Lung (tissue), 12 donors: ENCODE measurements around the gene JAKMIP3. TPM values are rescaled to one million over a fixed set of nuclear protein-coding genes. Genes with fewer than 3 reads are reported as not detected.

Experiments
- ATAC-seq: fragments of 200-7000 bp; cut with Tn5 transposase; one replicate; pipeline ENCODE4 v1.9.1; 2020; ENCODE audit warnings: moderate number of reproducible peaks; ENCODE audit not compliant: insufficient read depth, low FRiP score
- DNase-seq, 3 donors: peaks; one replicate each; pipeline ENCODE4 v3.0.0-alpha.2; 2013 to 2017
- H3K27ac ChIP-seq, 2 donors: one replicate each; pipeline ENCODE4 v1.5.1; 2013; ENCODE audit warnings: mild to moderate bottlenecking in 2 of 2, moderate library complexity in 2 of 2, control low read depth in 1 of 2, inconsistent platforms in 1 of 2, low read depth in 1 of 2, low read length in 1 of 2
- H3K27me3 ChIP-seq, 3 donors: one replicate each; pipeline ENCODE4 v1.5.1; 2013; ENCODE audit warnings: low read length in 2 of 3; ENCODE audit not compliant: control insufficient read depth in 3 of 3, insufficient read depth in 3 of 3
- H3K36me3 ChIP-seq, 4 donors: one replicate each; pipeline ENCODE4 v1.5.1; 2013; ENCODE audit warnings: low read length in 4 of 4, mild to moderate bottlenecking in 1 of 4, moderate library complexity in 1 of 4; ENCODE audit not compliant: control insufficient read depth in 4 of 4, insufficient read depth in 4 of 4
- H3K4me1 ChIP-seq, 5 donors: one replicate each; pipeline ENCODE4 v1.5.1; 2013; ENCODE audit warnings: low read length in 5 of 5, mild to moderate bottlenecking in 2 of 5, moderate library complexity in 1 of 5; ENCODE audit not compliant: control insufficient read depth in 5 of 5, insufficient read depth in 5 of 5
- H3K4me3 ChIP-seq: one replicate; pipeline ENCODE4 v1.5.1; 2013; ENCODE audit warnings: mild to moderate bottlenecking, control low read depth, moderate library complexity
- H3K9ac ChIP-seq, 2 donors: one replicate each; pipeline ENCODE4 v1.5.1; 2013; ENCODE audit warnings: low read length in 2 of 2, control low read depth in 1 of 2; ENCODE audit not compliant: insufficient read depth in 1 of 2
- H3K9me3 ChIP-seq, 4 donors: one replicate each; pipeline ENCODE4 v1.5.1; 2013; ENCODE audit warnings: low read length in 3 of 4, mild to moderate bottlenecking in 1 of 4, moderate library complexity in 1 of 4; ENCODE audit not compliant: control insufficient read depth in 4 of 4, insufficient read depth in 3 of 4
- CTCF ChIP-seq: IDR thresholded peaks from 2 replicates; pipeline ENCODE4 v1.5.1; 2012; ENCODE audit warnings: mild to moderate bottlenecking; ENCODE audit errors: control extremely low read depth, extremely low read depth
- WGBS, 2 donors: extraction: QIAGEN DNeasy Blood & Tissue Kit; methylation state at CpG; one replicate each; pipeline ENCODE4 v1.1.7; 2013; 5-methylcytosine and 5-hydroxymethylcytosine counted together
- polyA plus RNA-seq, 2 donors: library from polyadenylated mRNA; stranded (reverse); fragments of 200-250 nt; gene quantifications; one replicate each; pipeline ENCODE4 v1.2.1, GENCODE V29; 2013
- total RNA-seq, 2 donors: library from RNA; depleted of rRNA in 1 of 2; stranded (reverse); fragments of >200 nt in 1 of 2; gene quantifications; one replicate each; pipeline ENCODE4 v1.2.1, GENCODE V29; 2014 to 2021
- donor health status: control.
- donor health status: control.
- donor health status: Bipolar disorder and iron deficiency.
- donor health status: healthy.
- donor health status: DM: yes; HTN: yes; CAD: no.

The JAKMIP3 gene
- total and polyA plus RNA-seq, 4 donors = 0.14 to 0.34 (median 0.21) TPM

GRCh38 chr10:132069122-132069848 lies 3.5 kb downstream of the JAKMIP3 start:
- peaks cover 0 to 12% (median 4%) of the 10 kb centered on the region in 5 donors for H3K4me1 ChIP-seq
- H3K4me3 ChIP-seq = no peak overlapping the region
- H3K9ac ChIP-seq = no peak overlapping the region
- ATAC-seq (no peak), DNase-seq (no peak)
- H3K27me3 ChIP-seq = peaks cover 0 to 3% (median 0%) of the 10 kb centered on the region in 3 donors
- 85 to 92% methylated on average over 8 of the region's 8 CpGs for WGBS, 2 donors
- no peak overlapping the region for H3K27ac ChIP-seq
- peaks cover 0 to 2% (median 0%) of the 10 kb centered on the region in 4 donors for H3K9me3 ChIP-seq
- H3K36me3 ChIP-seq = no peaks in the 10 kb centered on the region
- TF ChIP-seq CTCF = no peak

GRCh38 chr10:132069849-132070182 lies 4.1 kb downstream of the JAKMIP3 start:
- TF ChIP-seq CTCF = no peak
- Histone ChIP-seq H3K9me3 (peaks cover 0 to 2% (median 0%) of the 10 kb centered on the region in 4 donors), H3K27me3 (no peaks in the 10 kb centered on the region)

DNA sequence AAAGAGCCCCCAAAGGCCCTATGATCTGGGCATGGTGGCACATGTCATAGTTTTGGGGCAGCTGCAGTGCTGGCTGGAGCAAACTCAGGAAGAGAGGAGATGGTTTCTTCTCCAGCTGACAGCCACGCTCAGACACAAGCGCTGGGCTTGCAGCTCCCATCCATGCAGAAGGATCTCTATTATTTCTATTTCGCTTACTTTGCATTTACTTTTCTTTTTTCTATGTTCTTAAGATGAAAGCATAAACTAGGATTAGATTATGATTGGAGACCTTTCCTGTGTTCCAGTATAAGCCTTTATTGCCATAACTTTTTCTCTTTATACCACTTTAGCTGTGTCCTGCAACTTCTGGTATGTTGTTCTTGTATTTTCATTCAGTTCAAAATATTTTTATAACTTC lies 5.0 kb downstream of the JAKMIP3 start:
- 78 to 90% methylated on average over 3 of the region's 3 CpGs for WGBS, 2 donors
- no peak for DNase-seq
- no peak overlapping the region for H3K27ac ChIP-seq
- no peaks in the 10 kb centered on the region for H3K27me3 ChIP-seq
- peaks cover 0 to 6% (median 4%) of the 10 kb centered on the region in 5 donors for H3K4me1 ChIP-seq
- no peak for ATAC-seq
- H3K4me3 ChIP-seq = no peak overlapping the region
- no peaks in the 10 kb centered on the region for H3K36me3 ChIP-seq
- TF ChIP-seq CTCF = no peak
- peaks cover 0 to 4% (median 0%) of the 10 kb centered on the region in 4 donors for H3K9me3 ChIP-seq
- no peak overlapping the region for H3K9ac ChIP-seq

More at GRCh38 chr10:132069849-132070182, 4.1 kb downstream of the JAKMIP3 start:
- no peak overlapping the region for H3K9ac ChIP-seq
- no peak overlapping the region for H3K4me3 ChIP-seq
- no peak overlapping the region for H3K27ac ChIP-seq
- ATAC-seq (no peak), DNase-seq (no peak)
- no peaks in the 10 kb centered on the region for H3K36me3 ChIP-seq
- 82 to 89% methylated on average over 7 of the region's 7 CpGs for WGBS, 2 donors
- H3K4me1 ChIP-seq = peaks cover 0 to 12% (median 4%) of the 10 kb centered on the region in 5 donors

DNA sequence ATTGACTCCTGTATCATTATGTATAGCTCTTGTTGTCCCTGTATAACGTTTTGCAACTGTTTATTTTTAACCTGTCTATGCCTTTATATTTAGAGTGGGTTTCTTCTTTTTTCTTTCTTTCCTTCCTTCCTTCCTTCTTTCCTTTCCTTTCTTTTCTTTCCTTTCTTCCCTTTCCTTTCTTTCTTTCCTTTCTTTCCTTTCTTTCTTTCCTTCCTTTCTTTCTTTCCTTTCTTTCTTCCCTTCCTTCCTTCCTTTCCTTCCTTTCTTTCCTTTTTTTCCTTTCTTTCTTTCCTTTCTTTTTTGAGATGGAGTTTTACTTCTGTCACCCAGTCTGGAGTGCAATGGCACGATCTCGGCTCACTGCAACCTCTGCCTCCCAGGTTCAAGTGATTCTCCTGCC lies 5.9 kb downstream of the JAKMIP3 start:
- Histone ChIP-seq H3K4me1 (no peaks in the 10 kb centered on the region), H3K9ac (no peak overlapping the region), H3K36me3 (no peaks in the 10 kb centered on the region), H3K27ac (no peak overlapping the region), H3K9me3 (peaks cover 0 to 4% (median 0%) of the 10 kb centered on the region in 4 donors), H3K27me3 (peaks cover 0 to 2% (median 0%) of the 10 kb centered on the region in 3 donors), H3K4me3 (no peak overlapping the region)
- DNase-seq (no peak), ATAC-seq (no peak)
- TF ChIP-seq CTCF = no peak
- WGBS, 2 donors = 70 to 76% methylated on average over 3 of the region's 3 CpGs
